SK-N-DZ (cell line): Measurements from ENCODE around the gene SOX15.
"Not testable (repeated sequence)": the region's sequence is repeated elsewhere in the genome, so short reads cannot be mapped to it uniquely, and the experiment has no call there.

Experiments
- DNase-seq: peaks from one replicate; pipeline ENCODE4 v3.0.0-alpha.2; 2015; ENCODE audit warnings: low spot score

The SOX15 gene

DNA sequence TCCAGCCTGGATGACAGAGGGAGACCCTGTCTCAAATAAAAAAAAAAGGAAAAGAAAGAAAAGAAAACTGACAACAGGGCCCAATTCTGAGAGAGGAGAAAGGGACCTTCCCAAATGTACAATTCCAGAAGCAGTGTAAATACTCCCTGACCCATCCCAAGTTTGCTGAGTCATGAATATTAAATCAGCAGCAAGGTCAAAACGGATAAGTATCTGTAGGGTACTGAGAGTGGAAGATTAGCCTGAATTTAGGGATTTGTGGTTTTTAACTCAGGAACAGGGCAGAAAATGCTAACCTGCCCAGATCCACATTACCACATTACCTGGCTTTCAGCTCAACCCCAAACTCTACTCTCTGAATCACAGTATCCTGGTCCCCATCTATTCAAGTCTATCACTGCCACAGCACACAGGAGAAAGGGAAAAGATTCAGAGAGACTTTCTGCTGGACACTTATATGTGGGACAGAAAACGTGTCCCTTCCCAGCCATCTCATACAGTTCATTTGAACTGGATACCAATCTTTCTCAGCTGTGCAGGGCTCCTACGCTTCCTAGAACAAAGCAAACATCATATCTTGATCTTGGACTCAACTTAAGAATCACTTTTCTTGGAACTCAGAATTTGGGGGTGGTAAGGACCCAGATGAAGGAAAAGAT lies 21.9 kb upstream of the SOX15 start:
- DNase-seq = no peak

DNA sequence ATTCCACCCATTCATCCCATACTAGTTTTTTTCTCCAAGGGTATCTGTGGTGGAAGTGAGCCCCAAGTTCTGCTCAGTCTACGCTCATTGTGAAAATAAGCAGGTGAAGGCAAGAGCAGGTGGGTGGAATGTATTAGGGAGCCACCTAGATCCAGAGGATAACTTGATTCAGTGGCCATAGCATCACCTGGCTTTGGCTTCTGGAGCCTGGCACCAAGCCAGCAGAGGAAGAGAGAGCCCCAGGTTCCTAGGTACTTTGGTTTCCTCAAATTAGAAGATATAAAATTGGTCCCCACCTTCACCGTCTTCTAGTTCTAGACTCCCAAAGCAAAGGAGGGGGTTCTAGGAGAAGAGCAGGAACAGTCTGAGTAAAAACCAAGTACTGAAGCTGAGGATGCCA lies 20.7 kb upstream of the SOX15 start:
- DNase-seq = no peak

DNA sequence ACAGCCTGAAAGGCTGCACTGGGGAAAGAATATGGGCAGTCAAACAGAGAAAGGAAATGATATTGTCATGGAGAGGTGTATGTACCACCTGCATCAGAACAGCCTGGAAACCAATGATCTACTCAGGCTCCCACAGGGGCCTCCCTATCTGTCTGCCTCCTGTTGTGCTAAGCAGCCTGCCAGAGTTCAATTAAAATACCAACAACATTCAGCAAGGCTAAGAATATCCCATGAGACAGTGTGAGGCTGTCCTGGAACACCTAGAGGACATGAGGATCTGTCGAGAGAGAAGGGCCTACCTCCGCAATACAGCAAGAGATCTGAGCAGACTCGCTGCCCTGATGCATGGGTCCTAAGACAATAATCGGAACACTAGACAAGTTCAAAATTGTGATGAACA lies 16.4 kb upstream of the SOX15 start:
- no peak for DNase-seq

DNA sequence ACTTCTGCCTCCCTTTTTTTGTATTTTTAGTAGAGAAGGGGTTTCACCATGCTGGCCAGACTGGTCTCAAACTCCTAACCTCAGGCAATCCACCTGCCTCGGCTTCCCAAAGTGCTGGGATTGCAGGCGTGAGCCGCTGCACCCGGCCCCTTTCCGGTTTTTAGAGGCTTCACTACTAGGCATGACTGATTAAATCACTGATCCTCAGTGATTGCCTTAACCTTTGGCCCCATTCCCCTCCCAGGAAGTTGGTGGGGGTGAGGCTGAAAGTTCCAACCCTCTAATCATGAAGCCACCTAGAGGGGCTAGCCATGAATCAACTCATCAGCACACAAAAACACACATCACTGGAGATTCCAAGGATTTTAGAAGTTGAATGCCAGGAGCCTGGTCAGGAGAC lies 7.7 kb upstream of the SOX15 start:
- not testable (repeated sequence) for DNase-seq

DNA sequence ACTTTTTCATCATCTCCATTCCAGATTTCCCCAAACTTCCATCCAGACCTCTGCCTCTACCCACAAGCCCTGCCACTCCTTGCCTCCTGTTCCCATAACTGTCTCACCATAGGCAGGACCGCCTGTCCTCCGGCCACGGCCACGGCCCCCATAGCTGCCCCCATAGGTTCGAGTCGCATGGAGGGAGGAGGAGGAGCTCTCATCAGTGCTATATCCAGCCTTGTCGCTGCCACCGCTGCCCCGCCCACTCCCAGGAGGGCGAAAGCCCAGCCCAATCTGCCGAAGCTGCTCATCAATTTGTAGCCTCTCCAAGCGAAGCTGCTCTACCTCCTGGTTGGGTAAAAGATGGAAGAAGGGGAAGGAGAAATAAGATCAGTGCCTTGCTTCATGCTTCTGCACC lies 3.4 kb upstream of the SOX15 start:
- no peak for DNase-seq

DNA sequence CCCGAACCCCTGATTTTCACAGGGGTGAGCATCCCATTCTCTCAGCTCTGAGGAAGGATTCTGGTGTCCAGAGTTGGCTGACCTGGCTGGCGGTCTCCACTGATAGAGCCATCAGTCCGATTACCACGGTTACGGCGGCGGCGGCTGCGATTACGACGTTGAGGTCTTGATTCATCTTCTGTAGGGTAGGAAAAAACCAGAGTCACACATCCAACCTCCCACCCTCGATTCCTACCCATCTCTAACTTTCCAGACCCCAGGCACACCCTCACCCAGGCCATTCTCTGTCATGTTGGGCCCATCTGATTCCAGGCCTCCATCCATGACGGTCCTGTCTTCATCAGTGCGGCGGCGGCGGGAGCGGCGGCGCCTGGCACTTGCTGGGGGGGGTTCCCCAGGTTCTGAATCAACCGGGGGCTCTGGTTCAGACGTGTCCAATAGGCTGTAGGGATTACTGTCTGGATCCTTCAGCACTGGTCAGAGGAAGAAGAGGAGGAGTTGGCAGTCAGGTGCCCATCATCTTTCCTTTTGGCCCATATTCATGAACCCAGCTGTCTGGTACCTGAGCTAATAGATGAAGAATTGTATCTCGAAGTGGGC lies 2.6 kb upstream of the SOX15 start:
- no peak for DNase-seq

DNA sequence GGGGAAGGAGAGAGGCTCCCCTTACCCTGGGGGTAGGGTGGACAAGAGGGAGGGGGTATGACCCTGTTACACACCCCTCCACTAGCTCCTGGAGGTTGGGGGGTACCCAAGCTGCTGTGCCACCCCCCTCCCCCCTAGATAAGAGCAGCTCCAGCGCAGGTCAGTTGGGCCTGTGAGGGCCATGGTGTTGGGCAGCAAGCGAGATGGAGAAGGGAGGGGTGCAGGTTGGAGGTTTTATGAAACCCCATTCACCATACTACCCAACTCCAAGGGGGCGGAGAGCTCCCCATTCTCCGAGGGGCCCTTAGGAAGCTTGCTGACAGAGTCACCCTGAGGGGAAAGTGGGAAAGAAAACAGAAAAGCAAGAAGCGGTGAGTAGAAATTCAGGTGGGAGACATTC lies 1.7 kb upstream of the SOX15 start:
- no peak for DNase-seq

DNA sequence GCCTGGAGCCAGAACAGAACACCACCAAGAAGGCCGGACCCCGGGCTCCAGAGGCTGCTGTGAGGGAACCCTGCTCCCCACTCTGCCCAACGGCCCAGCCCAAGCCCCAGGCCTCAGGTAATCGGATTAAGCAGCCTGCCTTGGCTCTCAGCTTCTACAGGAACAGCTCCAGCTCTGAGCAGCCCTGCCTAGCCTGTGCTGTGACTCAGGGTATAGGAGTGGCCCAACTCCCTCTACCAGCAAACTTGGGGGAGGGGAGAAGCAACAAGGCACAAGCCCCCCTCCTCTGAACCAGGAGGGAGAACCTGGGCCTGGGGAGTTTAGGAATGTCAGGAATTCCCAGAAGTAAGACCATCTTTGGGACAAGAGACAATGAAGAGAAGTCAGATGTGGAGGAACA lies 849 bp upstream of the SOX15 start:
- DNase-seq = no peak

DNA sequence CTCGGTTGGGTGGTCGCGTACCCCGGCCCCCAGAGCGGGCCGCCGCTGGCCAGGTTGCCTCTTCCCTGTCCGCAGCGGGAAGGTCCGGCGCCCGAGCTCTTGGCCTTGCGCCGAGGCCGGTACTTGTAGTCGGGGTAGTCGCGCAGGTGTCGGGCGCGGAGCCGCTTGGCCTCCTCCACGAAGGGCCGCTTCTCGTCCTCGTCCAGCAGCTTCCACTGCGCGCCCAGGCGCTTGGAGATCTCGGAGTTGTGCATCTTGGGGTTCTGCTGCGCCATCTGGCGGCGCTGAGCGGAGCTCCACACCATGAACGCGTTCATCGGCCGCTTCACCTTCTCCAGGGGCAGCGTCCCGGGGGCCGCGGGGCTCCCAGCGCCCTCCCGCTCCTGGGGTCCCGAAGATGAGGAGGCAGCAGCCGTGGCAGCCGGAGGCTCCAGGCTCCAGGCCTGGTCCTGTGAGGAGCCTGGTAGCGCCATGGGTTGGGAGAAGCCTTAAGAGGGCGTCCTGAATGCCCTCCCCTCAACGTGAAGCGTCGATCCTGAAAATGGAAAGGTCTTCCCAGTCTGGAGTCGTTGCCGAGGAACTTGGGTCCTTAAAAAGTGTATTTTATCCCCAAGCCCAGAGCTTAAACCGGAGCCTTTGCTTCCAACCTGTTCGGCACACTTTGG lies 558 bp downstream of the SOX15 start:
- no peak for DNase-seq

DNA sequence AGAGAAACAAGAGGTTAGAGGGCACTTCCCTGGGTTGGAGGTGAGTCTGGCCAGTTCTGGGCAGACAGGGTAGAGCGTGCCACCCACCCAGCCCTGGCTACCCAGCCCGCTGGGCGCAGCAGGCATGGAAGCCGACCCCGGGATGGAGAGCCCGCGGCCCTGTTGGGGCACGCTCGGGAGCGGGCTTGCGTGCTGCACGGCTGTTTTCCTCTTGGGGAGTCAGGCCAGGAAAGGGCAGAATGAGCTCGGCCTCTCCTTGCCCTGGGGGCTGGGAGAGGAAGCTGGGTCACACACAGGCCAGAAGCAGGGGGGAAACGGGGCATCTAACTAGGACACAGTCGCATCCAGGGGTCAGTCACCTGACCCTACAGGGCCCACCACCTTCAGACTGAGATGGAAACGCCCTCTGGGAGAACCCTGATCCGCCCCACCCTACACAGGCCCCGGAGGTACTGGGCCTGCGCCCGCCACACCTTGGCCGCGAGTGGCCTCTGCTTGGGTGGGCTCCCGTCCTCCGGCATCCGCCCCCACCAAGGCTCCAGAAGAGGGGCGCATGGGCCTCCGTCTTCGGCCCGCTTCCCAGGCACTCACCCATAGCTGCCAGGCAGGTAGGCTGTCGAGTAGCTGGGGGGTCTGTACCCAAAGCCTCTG lies 1.2 kb downstream of the SOX15 start:
- no peak for DNase-seq

DNA sequence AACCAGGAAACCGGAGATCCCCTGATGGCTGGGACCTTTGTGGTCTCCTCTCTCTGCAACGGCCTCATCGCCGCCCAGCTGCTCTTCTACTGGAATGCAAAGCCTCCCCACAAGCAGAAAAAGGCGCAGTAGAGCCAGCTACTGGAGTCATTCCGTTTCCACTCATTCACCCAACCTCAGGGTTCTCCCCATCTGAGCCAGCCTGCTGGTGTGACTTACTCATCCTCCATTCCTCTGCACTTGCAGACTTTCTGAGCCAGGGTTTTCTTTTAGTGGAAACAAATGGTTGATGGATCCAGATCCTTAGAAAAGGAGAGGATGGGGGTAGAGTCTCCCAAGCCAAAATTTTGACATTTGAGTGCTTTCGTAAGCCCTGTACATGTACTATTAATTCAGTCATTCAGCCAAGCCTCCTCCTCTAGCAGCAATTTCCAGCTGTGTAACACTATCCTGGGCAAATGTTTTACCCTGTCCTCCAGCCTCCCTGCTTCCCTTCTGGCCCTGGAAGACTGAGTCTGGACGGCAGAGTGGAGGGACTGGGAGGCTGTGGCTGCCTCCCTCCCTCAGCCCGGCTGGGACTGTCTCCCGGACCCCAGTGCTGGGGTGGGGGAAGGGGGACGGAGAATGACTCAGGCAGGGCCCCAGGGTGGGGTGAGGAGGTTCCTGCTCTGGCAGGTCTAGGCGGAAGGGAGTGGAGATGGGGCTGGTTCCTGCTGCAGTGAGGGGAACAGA lies 2.3 kb downstream of the SOX15 start:
- DNase-seq = no peak

DNA sequence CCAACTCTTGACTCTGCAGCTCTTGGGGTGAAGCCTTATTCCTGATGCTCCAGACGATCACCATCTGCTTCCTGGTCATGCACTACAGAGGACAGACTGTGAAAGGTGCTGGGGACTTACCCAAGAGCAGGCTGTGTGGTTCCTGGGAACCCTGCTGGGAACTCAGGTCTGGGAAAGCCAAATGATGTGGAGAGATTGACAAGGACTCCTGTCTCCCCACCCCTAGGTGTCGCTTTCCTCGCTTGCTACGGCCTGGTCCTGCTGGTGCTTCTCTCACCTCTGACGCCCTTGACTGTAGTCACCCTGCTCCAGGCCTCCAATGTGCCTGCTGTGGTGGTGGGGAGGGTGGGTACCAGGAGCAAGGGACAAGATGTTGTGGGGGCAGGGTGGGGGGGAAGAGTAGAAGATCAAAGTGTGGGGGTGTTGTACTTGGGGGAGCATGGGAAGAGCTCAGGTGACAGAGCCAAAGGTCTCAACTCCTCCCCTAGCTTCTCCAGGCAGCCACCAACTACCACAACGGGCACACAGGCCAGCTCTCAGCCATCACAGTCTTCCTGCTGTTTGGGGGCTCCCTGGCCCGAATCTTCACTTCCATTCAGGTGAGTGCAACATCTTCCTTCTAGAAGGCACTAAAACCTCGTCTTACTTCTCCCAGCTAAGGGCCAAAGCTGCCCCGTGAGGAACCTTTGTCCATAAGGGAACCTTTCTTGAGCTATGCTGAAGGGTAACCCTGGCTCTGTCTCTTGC lies 3.0 kb downstream of the SOX15 start:
- no peak for DNase-seq

DNA sequence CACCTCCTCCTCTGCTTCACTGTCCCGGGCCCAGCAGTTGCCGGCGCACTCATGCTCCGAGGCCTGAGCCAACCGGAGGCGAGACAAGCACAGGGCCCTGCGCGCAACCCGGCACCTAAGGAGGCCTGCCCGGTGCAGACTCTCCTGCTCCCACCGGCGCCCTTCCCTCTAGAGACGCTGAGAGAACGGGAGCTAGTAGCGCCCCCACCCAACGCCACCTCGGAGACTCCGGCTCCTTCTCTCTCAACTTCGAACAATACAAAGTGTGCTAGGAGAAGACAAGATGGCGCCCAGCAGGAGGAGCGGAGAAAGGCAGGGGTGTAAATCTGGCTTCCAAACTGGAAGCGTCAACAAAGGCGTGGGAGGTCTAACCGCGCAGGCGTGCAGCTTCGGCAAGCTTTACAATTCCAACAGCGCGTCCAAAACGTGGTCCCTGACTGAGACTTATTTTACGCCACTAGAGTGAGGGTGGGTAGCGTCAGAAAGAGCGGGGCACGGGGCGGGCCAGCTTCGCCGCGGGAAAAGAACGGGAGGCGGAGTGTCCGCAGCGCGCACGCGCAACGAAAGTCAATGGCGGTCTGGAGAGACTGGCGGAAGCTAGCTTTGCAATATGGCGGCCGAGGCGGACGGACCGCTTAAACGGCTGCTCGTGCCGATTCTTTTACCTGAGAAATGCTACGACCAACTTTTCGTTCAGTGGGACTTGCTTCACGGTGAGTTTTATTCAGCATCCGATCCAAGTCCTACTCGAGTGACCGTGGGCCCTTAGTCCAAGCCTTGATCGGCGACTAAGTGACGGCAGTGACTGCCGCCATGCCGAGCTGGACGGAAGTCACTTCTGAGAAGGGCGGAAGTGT lies 6.4 kb downstream of the SOX15 start, which contains the start of gene MPDU1:
TSS of gene MPDU1 (plus strand) at position 600 of the 857 bp plus-strand sequence. CDS start at position 611, 11 bp downstream.
- DNase-seq = peak; percentile 98

DNA sequence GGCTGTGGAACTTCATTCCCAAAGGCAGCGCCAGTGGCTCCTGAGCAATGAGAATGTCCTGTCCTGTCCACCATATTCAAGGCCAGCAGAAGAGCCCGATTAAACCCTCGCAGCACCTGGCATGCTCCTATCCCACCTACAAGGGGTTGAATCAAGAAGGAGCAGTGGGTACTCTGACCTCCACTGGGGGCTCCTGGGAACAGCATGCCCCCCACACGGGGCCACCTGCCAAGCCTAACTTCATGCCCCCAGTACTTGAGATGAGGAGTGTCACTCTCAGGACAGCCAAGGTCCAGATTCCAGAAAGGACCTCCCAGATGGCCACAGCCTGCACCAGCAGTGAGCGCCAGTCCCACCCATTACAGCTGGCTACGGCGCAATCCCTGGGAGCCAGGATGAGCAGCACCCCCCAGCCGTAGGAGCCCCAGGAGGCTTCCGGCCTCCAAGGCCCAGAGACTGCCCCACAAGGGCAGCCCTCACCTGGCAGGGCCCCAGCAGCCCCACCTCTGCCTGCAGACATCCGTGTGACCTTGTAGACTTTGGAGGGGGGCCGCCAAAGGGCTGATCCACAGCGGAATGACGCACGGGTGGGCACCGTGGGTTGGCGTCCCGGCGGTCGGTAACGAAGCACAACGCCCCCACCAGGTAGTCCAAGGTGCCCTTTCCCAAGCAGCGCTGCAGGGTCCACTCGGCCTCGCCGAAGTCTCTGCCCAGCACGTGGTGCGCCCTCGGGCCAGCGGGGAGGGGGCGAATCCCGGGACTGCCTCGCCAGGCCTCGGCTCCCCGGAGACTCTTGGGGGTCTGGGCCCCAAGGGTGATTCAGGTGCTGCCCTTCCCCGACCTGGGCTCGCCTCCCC lies 7.3 kb downstream of the SOX15 start:
- no peak for DNase-seq

DNA sequence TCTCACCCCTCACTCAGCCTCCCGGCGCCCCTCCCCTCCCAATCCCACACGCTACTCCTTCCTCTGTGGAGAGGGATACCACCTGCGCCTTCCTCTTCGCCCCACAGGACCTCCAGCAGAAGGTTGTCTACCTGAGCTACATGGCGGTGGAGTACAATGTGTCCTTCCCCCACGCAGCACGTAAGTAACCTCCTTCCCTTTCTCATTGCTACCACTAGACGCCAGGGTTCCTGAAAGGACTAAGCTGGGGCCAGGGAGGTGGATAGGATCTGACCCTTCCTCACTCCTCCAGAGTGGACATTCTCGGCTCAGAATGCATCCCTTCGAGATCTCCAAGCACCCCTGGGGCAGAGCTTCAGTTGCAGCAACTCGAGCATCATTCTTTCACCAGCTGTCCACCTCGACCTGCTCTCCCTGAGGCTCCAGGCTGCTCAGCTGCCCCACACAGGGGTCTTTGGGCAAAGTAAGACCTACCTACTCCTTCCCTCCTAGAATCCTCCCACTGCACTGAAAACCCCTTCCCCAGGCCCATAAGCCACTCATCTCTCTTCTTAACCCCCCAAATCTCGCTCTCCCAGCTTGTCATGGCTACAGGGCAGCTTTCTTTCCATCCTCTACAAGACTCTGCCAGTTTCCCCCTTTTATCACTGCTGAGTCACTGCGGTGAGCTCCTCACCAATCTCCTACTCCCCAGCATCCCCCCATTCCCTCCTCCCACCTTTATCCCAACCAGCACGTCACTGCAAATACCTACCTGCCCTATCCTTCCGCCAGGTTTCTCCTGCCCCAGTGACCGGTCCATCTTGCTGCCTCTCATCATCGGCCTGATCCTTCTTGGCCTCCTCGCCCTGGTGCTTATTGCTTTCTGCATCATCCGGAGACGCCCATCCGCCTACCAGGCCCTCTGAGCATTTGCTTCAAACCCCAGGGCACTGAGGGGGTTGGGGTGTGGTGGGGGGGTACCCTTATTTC lies 9.0 kb downstream of the SOX15 start:
- DNase-seq = no peak

DNA sequence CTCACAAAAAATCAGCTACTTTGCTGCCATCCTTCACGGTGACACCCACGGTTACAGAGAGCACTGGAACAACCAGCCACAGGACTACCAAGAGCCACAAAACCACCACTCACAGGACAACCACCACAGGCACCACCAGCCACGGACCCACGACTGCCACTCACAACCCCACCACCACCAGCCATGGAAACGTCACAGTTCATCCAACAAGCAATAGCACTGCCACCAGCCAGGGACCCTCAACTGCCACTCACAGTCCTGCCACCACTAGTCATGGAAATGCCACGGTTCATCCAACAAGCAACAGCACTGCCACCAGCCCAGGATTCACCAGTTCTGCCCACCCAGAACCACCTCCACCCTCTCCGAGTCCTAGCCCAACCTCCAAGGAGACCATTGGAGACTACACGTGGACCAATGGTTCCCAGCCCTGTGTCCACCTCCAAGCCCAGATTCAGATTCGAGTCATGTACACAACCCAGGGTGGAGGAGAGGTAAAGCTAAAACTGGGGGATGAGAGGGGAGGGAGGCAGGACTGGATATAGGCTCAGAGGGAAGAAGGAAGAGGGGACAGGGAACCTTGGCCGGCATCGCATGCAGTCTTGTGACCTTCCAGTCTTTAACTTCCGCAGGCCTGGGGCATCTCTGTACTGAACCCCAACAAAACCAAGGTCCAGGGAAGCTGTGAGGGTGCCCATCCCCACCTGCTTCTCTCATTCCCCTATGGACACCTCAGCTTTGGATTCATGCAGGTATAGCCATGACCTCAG lies 9.9 kb downstream of the SOX15 start:
- no peak for DNase-seq
